ENCODE measurements around the gene LAPTM5. TPM values are rescaled to one million over a fixed set of nuclear protein-coding genes. Genes with fewer than 3 reads are reported as not detected.
"Not testable (repeated sequence)": the region's sequence is repeated elsewhere in the genome, so short reads cannot be mapped to it uniquely, and the experiment has no call there.

Gene LAPTM5
- polyA plus RNA-seq, 3 donors, result 1,019 to 1,669 (median 1,153) TPM

DNA sequence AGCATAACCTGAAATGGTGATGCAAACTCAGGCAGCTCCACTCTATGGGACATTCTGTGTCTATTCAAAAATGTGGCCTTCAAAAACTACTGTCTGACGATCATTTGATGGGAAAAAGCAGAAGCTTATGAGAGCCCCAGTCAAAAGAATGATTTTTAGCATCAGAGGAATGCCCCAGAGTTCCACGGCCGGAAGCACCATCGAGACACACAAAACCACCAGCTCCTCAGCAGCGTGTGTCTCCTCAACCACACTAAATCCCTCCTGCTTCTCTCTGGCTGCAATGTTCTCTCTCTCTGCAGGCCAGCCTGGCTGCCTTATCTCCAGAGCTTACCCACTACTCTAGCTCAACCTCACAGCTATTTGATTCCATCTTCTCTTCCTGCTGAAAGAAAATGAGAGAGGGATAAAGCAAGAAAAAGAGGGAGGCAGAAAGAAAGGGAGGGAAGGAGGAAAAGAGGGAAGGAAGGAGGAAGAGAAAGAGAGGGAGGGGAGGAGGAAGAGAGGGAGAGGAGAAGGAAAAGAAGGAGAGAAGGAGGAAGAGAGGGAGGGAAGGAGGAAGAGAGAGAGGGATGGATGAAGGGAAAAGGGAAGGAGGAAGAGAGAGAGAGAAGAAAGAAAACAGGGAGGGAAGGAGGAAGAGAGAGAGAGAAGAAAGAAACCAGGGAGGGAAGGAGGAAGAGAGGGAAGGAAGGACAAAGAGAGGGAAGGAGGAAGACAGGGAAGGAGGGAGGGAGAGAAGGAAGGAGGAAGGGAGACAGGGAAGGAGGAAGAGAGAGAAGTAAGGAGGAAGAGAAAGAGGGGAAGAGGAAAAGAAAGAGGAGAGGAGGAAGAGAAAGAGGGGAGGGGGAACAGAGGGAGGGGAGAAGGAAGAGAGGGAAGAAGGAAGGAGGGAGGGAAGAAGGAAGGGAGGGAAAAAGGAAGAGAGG is 33.5 kb upstream of the LAPTM5 start:
- H3K4me3 ChIP-seq (replicated peaks in 1 of 3; ENCODE audit: low read depth in 2 of 3, low read length in 3 of 3), result no peak overlapping the region
- TF ChIP-seq, protein P1, sequence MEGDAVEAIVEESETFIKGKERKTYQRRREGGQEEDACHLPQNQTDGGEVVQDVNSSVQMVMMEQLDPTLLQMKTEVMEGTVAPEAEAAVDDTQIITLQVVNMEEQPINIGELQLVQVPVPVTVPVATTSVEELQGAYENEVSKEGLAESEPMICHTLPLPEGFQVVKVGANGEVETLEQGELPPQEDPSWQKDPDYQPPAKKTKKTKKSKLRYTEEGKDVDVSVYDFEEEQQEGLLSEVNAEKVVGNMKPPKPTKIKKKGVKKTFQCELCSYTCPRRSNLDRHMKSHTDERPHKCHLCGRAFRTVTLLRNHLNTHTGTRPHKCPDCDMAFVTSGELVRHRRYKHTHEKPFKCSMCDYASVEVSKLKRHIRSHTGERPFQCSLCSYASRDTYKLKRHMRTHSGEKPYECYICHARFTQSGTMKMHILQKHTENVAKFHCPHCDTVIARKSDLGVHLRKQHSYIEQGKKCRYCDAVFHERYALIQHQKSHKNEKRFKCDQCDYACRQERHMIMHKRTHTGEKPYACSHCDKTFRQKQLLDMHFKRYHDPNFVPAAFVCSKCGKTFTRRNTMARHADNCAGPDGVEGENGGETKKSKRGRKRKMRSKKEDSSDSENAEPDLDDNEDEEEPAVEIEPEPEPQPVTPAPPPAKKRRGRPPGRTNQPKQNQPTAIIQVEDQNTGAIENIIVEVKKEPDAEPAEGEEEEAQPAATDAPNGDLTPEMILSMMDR (IDR thresholded peaks at IDR 0.05), result no peak
- peak in 1 of 3 donors; percentile 56 for DNase-seq
- peaks cover 0 to 6% of the 10 kb centered on the region in 2 donors for H3K27me3 ChIP-seq (ENCODE audit: control insufficient read depth in 2 of 2, insufficient read depth in 2 of 2, low read length in 2 of 2)
- H3K27ac Mint-ChIP-seq, result peak overlapping the region in 4 of 7 donors; percentile 25 to 70 (median 48)
- WGBS (ENCODE audit: insufficient coverage), result 13% methylated on average over 5 of the region's 5 CpGs
- peak overlapping the region in 1 of 2 donors; percentile 6 for H3K27ac ChIP-seq (ENCODE audit: low read depth in 1 of 2, low read length in 2 of 2)
- no peaks in the 10 kb centered on the region for H4K20me1 ChIP-seq (ENCODE audit: insufficient read depth, low read length)
- no peaks in the 10 kb centered on the region for H3K79me2 ChIP-seq (ENCODE audit: insufficient read depth, low read length)
- no peak overlapping the region for H2AFZ ChIP-seq (ENCODE audit: insufficient read depth, low read depth, low read length, poor library complexity, severe bottlenecking)
- peaks cover 10% of the 10 kb centered on the region for H3K4me1 Mint-ChIP-seq
- no peaks in the 10 kb centered on the region for H3K36me3 ChIP-seq (replicated peaks in 1 of 2; ENCODE audit: control insufficient read depth in 1 of 2, insufficient read depth in 2 of 2, low read length in 2 of 2)
- peaks cover 0 to 5% (median 2%) of the 10 kb centered on the region in 7 donors for H3K9me3 Mint-ChIP-seq
- peaks cover 10 to 16% of the 10 kb centered on the region in 2 donors for H3K4me1 ChIP-seq (ENCODE audit: control insufficient read depth in 1 of 2, insufficient read depth in 2 of 2, low read length in 2 of 2)
- H3K4me2 ChIP-seq (replicated peaks; ENCODE audit: extremely low read depth, low read length, poor library complexity, severe bottlenecking), result no peak overlapping the region
- intact Hi-C loops (cut with micrococcal nuclease), result no loop called here
- no peaks in the 10 kb centered on the region for H3K36me3 Mint-ChIP-seq
- H3K27me3 Mint-ChIP-seq (ENCODE audit: low read depth in 3 of 3), result peaks cover 18 to 36% (median 19%) of the 10 kb centered on the region in 3 donors
- peaks cover 0 to 5% of the 10 kb centered on the region in 2 donors for H3K9me3 ChIP-seq (replicated peaks in 1 of 2; ENCODE audit: control insufficient read depth in 1 of 2, insufficient read depth in 1 of 2, low read length in 2 of 2)
- H3K4me3 Mint-ChIP-seq, result no peak overlapping the region
- no peak overlapping the region for H3K9ac ChIP-seq (ENCODE audit: insufficient read depth, low read length, poor library complexity, severe bottlenecking)

GRCh38 chr1:30790256-30790525 is 32.6 kb upstream of the LAPTM5 start:
- H3K36me3 Mint-ChIP-seq; H3K27ac ChIP-seq (ENCODE audit: low read depth in 1 of 2, low read length in 2 of 2); H3K27me3 ChIP-seq (ENCODE audit: control insufficient read depth in 2 of 2, insufficient read depth in 2 of 2, low read length in 2 of 2); H3K36me3 ChIP-seq (replicated peaks in 1 of 2; ENCODE audit: control insufficient read depth in 1 of 2, insufficient read depth in 2 of 2, low read length in 2 of 2); H3K4me3 Mint-ChIP-seq; H3K9ac ChIP-seq (ENCODE audit: insufficient read depth, low read length, poor library complexity, severe bottlenecking); H3K4me2 ChIP-seq (replicated peaks; ENCODE audit: extremely low read depth, low read length, poor library complexity, severe bottlenecking); DNase-seq; intact Hi-C loops (cut with micrococcal nuclease); H3K79me2 ChIP-seq (ENCODE audit: insufficient read depth, low read length); H2AFZ ChIP-seq (ENCODE audit: insufficient read depth, low read depth, low read length, poor library complexity, severe bottlenecking); H3K4me3 ChIP-seq (replicated peaks in 1 of 3; ENCODE audit: low read depth in 2 of 3, low read length in 3 of 3); H3K9me3 ChIP-seq (replicated peaks in 1 of 2; ENCODE audit: control insufficient read depth in 1 of 2, insufficient read depth in 1 of 2, low read length in 2 of 2); H3K9me3 Mint-ChIP-seq; H4K20me1 ChIP-seq (ENCODE audit: insufficient read depth, low read length): not testable (repeated sequence)
- Mint-ChIP-seq H3K27ac (peak overlapping the region in 1 of 7 donors; percentile 40), H3K4me1 (peaks cover 19% of the 10 kb centered on the region), H3K27me3 (ENCODE audit: low read depth in 3 of 3) (peaks cover 18 to 33% (median 21%) of the 10 kb centered on the region in 3 donors)
- WGBS (ENCODE audit: insufficient coverage), result no CpG with 5 or more reads among the region's 5 CpGs
- peaks cover 16 to 24% of the 10 kb centered on the region in 2 donors for H3K4me1 ChIP-seq (ENCODE audit: control insufficient read depth in 1 of 2, insufficient read depth in 2 of 2, low read length in 2 of 2)
